D341Med (cell line): ENCODE data around the gene CYSTM1.

Experiments used
- DNase-seq: peaks from one replicate; pipeline ENCODE4 v3.0.0; 2012; ENCODE audit warnings: low spot score

CYSTM1 gene

DNA sequence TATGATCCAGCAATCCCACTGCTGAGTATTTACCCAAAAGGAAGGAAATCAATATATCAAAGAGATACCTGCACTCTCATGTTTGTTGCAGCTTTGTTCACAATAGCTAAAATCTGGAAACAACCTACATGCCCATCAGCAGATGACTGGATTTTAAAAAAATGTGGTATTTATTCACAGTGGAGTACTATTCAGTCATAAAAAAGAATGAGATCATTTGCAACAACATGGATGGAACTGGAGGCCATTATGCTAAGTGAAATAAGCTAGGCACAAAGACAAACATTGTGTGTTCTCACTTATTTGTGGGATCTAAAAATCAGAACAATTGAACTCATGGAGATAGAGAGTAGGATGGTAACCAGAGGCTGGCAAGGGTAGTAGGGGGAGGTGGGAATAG is 33.1 kb downstream of the CYSTM1 start:
- DNase-seq = no peak

- DNase-seq = no peak
Measured at GRCh38 chr5:140213370-140213983, 38.5 kb downstream of the CYSTM1 start.

- no peak for DNase-seq
Measured at GRCh38 chr5:140214831-140215230, 39.8 kb downstream of the CYSTM1 start.

GRCh38 chr5:140215276-140215675 is 40.3 kb downstream of the CYSTM1 start:
- DNase-seq = no peak

DNA sequence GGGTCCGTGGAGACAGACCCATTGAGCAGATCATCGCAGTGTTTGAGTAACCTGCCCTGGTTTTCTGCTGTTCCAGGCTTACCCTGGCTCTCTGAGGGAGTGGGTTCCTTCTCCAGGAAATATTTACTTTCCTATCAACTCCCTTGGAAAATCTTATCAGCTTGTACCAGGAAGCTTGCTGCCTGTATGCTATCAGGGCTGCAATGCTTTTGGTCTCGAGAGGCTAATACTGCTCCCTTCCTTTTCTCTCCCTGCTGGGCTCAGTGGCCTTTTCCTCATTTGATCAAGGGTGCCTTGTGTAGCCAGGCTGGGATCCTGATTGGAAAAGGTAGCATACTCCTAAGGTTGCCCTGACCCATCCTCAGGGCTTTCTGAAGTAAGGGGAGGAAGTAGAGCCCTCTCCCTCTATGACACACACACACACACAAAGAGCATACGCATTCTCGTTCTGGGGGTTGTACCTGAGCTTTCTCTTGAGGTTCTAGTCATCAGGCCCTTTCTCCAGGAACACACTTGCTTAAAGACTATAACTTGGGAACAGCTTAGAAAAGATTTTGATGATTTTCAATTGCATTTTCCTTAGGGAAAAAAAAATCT is 41.6 kb downstream of the CYSTM1 start:
- DNase-seq = no peak

GRCh38 chr5:140217299-140218026 is 42.5 kb downstream of the CYSTM1 start:
- DNase-seq = no peak

DNA sequence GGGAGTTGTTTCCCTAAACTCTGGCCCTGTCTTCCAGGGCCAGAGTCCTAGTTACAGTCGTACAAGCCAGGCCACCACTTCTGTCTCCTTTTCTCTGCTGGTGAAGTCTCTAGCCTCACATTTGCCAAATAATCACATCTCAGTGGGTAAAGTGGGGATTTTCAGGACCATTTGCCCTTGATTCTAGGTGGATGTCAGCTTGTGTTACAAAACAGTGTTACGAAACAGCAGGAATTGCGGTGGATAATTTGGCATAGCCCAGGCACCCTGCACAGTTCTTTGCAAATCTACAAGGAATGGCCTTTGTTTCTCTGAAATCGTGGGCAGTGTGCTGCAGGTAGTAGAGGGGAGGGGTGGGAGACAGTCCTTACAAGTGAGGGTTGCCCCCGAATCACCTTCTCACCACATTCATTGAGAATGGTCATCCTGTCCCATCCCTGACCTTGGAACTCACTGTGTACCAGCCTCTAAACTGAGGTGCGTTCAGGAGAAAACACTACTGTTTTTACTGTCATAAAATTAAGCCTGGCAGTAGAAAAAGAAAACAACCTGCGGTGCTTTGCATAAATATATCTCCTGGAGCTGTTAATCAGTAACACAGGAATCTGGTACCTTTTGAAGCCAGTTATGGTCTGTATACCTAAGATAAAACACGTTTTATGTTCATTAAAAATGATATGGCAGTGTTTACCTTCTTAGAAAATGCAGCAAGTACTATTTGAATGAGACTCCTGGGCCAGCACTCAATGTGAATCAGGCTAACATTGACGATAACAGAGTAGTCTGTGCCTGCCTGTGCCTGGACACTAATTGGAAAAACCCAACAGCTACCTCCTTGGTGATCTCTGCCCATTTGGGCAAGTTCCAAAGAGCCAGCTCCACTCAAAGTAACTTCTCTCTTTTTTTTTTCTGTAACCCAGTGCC is 44.3 kb downstream of the CYSTM1 start:
- no peak for DNase-seq

GRCh38 chr5:140220032-140220697 is 45.2 kb downstream of the CYSTM1 start:
- no peak for DNase-seq

- no peak for DNase-seq
Measured at GRCh38 chr5:140220698-140221064, 45.7 kb downstream of the CYSTM1 start.

DNA sequence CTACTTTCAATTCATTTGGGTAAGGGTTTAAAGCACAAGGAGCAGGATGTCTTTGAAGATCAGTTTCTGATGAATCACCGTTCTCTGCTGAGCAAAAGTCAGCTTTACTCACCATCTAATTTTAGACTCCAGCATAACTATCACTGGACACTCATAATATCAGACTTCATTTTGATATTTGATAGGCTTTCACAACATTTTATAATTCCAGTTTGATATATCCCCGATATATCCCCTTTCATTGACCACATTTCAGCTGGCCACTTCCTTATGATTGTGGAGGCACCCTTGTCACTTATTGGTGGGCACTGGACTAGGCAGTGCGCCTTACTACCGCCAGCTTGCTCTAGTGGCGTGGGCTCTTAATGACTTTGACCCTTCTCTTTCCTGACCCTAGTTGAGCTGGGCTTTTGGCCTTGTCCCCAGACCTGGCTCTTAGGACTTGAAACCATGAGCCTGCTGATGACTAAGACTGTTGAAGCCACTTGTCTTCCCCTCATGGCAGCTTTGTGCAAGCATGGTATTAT is 46.8 kb downstream of the CYSTM1 start:
- DNase-seq = no peak

DNA sequence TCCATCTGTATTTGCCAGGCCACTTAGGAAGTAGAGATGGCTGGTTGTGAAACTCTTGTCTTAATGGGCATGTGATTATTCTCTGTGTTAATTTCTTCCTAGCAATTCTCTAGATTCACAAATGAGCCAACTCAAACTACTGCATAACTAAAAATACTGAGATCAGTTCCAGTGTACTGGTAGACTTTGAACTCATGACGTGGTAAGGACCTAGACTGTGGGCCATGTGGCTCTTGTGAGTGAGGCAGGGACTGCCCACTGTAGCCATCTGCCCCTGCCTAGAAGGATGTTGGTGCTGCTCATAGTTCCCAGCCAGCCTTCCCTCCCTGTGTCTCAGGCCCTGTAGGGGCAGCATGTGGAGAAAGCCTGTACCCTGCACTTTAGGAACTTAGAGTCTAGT is 47.4 kb downstream of the CYSTM1 start:
- DNase-seq = no peak

GRCh38 chr5:140223567-140223966 is 48.6 kb downstream of the CYSTM1 start:
- no peak for DNase-seq

- no peak for DNase-seq
Measured at GRCh38 chr5:140224658-140225057, 49.7 kb downstream of the CYSTM1 start.

GRCh38 chr5:140225396-140225795 is 50.4 kb downstream of the CYSTM1 start:
- no peak for DNase-seq

DNA sequence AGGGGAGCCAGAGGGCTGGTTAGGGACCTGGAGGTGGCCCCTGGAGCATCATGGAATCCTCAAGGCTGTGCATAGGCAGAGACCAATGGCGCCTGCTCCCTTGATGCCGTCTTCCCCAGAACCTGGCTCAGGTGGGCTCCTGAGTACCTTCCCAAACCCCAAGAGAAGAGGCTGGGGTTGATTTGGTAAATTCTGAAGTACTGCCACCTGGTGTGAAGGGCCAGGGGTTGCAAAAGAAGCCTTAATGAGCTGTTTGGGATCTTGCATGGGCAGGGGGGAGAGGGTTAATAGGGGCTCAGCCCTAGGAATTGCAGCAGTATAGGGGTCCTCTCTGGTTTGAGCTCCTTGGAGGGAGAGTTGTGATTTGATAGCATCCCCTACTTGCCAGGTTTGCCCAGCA is 52.1 kb downstream of the CYSTM1 start:
- DNase-seq = no peak

DNA sequence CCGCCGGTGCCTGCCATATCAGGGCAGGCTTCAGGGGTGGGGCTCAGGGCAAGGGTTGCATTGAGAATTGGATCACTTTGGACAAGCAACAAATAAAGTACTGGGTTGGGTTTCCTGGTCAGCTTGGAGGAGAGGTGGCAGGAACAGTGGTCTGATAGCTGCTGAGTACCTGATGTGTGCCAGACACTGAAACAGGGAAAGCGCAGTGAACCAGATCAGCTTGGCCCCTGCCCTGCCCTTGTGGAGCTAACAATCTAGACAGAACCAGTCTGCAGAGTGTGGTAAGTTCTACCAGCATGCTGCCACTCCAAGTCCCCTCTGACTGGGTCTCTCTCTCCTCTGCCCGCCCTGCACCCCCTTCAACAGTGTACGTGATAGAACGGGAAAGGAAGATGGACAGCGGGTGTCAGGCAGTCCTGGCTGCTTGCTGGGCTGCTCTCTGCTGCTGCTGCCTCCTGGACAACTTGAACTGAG is 53.4 kb downstream of the CYSTM1 start:
- no peak for DNase-seq

- DNase-seq = no peak
Measured at GRCh38 chr5:140230373-140230772, 55.4 kb downstream of the CYSTM1 start.

DNA sequence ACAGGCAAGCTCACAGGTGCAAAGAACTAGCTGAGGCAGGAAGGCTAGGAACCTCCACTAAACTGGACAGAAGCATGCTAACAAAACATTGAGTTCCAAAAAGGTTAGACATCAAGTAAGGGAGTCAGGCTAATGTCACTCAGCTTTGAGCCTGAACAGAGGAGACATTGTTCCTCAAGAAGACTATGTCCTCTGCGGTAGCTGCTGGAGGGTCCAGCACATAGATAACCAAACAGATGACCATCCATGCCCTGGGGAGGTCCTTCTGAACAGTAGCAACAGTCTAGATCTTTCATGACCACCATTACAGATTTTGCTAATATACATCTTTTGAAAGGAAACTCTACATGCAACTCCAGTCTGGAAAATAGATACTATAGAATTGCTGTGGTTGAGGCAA is 57.7 kb downstream of the CYSTM1 start:
- no peak for DNase-seq

DNA sequence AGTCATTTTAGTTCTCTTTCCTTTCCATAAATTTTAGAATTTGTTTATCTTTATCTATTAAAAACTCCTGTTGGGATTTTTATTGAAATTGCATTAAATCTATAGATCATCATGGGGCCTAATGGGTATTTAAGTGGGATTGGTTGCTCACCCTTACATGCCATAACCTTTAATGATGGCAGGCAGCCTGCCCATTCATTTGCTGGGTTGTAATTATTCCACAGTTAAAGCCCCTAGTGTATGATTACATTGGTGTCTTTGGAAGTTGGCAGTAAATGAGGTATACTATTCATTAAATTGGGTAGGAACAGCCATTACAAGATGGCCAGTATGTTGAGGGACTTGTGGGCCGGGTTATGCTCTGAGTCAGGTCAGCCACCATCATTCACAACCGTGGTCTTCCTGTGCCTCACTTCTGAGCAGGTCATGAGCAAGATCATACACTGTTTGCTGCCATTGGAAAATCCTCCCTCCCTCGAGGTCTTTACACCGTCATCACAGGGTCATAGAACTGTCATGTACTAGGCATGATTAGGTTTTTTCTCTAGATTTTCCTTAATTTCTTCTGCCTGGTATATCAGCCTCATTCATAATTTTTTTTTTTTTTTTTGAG is 59.5 kb downstream of the CYSTM1 start:
- DNase-seq = no peak

DNA sequence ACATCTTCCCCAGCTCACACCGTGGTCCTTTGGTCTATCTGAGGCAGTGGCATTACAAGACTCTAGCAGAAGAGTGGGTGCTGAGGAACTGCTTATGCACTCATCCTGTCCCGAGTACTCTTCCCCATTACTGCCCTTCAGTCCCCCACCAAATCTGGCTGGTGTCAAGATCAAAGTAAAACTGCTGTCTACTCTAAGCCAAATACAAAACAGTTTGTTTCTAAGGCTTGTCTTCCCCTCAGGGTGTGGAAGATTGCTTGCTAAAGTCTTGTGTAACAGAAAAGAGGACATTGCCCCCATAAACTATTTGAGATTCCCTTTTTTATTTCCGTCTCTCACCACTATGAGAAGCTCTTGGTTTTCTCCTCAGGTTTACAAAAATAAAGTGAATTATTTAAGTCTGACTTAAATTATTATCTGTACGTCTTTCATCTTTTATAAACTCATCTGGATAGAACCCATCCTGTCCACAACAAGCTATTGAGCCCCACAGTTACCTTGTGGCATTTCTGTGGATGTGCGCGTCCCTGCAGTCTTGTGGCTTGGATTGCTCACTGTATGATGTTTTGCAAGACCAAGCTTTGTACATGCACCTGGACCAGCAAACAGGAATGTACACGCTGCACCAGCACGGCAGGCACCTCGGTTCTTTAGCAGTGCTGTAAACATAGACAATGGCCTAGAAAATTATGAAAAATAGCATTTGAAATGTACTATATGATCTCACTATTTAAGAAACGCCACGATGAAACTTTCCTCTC is 61.0 kb downstream of the CYSTM1 start:
- DNase-seq = no peak
